PC-3 (cell line): Measurements from ENCODE around the gene PRKCE.

Experiments
- EZH2 ChIP-seq: fragments of 300-600 bp; sonication (generic); IDR thresholded peaks from one replicate; pipeline ENCODE4 v1.6.1; 2017; ENCODE audit warnings: antibody characterized with exemption, mild to moderate bottlenecking, low read length; ENCODE audit not compliant: unreplicated experiment
- TF ChIP-seq, protein P1 (sequence below): fragments of 300-600 bp; sonication (generic); conservative IDR thresholded peaks from 2 replicates; pipeline ENCODE4 v1.5.1; 2017; ENCODE audit warnings: antibody characterized with exemption, low read depth, mild to moderate bottlenecking, low read length

DNA sequence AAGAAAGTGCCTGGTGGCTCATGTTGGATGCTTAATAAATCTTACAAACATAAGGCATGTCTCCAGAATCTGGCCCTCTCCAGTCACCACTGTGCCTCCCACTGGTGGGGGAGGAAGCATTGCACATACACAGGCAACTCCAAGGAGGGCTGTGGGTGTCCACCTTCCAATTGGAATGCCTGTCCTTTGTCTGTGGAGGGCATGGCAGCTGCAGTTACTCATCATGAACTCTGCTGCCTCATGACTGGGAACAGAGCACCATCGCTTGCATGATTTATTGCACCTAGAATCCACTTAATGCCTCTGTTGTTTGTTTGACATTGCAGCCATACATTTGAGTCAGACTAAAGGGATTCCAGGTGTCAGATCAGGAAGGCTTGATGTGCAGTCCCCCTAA lies 278.9 kb downstream of the PRKCE start:
- TF ChIP-seq, protein P1, sequence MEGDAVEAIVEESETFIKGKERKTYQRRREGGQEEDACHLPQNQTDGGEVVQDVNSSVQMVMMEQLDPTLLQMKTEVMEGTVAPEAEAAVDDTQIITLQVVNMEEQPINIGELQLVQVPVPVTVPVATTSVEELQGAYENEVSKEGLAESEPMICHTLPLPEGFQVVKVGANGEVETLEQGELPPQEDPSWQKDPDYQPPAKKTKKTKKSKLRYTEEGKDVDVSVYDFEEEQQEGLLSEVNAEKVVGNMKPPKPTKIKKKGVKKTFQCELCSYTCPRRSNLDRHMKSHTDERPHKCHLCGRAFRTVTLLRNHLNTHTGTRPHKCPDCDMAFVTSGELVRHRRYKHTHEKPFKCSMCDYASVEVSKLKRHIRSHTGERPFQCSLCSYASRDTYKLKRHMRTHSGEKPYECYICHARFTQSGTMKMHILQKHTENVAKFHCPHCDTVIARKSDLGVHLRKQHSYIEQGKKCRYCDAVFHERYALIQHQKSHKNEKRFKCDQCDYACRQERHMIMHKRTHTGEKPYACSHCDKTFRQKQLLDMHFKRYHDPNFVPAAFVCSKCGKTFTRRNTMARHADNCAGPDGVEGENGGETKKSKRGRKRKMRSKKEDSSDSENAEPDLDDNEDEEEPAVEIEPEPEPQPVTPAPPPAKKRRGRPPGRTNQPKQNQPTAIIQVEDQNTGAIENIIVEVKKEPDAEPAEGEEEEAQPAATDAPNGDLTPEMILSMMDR, result no peak
- TF ChIP-seq EZH2, result no peak
